HFF-Myc (cell line): ENCODE results near the gene PHF8.

Source experiments
- DNase-seq: peaks from one replicate; pipeline ENCODE4 v3.0.0-alpha.2; 2011; ENCODE audit warnings: low read depth; ENCODE audit errors: extremely low read depth
- H3K4me3 ChIP-seq: replicated peaks from 2 replicates; pipeline ENCODE4 v1.5.1; 2011; ENCODE audit warnings: low read depth, mild to moderate bottlenecking, control low read depth, low read length
- TF ChIP-seq, protein P1 (sequence below): IDR thresholded peaks from 2 replicates; pipeline ENCODE4 v1.5.1; 2012; ENCODE audit warnings: mild to moderate bottlenecking, low read depth, low read length, control low read depth; ENCODE audit errors: missing control alignments

The PHF8 gene

DNA sequence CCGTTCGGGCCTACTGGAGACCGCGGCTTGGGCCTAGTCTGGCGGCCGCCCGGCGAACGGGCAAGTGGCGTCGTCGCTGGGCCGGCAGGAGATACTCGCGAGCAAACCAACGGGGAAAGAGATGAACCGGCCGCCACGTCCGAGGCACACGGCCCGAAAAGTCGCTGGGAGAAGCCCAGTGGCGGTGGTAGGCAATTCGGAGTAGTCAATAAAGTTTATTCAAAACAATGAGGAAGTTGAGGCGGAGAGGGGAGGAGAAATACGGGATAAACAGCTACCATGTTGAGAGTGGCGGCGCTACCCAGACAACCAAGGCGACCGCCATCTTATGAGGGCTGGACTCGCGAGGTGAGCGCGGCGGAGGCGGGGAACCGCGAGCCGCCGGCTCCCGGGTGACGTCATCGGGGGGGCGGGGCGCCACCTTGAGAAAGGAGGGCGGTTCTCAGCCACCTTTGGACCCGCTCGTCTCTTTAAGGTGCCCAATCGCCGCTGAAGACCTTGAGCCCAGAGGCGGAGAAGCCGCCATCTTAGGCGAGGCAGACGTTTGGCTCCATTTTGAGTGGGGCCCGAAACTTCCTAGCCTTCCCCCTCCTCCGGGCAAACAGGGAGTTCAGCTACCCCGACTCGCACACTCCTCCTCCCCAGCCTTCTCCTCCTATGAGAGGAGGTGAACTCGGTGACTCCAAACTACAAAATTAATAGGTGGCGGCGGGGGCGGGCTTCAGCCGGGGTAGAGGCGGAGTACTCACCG is at the start of gene PHF8:
Gene PHF8, minus strand, starts transcription at position 348 of the 751 bp plus-strand sequence. CDS start 1,745 bp downstream, outside the sequence.
- peak; percentile 72 for DNase-seq
- H3K4me3 ChIP-seq = peak within 1 kb of the TSS; percentile 71
- TF ChIP-seq, protein P1, sequence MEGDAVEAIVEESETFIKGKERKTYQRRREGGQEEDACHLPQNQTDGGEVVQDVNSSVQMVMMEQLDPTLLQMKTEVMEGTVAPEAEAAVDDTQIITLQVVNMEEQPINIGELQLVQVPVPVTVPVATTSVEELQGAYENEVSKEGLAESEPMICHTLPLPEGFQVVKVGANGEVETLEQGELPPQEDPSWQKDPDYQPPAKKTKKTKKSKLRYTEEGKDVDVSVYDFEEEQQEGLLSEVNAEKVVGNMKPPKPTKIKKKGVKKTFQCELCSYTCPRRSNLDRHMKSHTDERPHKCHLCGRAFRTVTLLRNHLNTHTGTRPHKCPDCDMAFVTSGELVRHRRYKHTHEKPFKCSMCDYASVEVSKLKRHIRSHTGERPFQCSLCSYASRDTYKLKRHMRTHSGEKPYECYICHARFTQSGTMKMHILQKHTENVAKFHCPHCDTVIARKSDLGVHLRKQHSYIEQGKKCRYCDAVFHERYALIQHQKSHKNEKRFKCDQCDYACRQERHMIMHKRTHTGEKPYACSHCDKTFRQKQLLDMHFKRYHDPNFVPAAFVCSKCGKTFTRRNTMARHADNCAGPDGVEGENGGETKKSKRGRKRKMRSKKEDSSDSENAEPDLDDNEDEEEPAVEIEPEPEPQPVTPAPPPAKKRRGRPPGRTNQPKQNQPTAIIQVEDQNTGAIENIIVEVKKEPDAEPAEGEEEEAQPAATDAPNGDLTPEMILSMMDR = no peak

- no peak for DNase-seq
- no peak overlapping the region for H3K4me3 ChIP-seq
- TF ChIP-seq, protein P1 = no peak
These were observed 49.3 kb upstream of the PHF8 start for GRCh38 chrX:54093571-54093970.

DNA sequence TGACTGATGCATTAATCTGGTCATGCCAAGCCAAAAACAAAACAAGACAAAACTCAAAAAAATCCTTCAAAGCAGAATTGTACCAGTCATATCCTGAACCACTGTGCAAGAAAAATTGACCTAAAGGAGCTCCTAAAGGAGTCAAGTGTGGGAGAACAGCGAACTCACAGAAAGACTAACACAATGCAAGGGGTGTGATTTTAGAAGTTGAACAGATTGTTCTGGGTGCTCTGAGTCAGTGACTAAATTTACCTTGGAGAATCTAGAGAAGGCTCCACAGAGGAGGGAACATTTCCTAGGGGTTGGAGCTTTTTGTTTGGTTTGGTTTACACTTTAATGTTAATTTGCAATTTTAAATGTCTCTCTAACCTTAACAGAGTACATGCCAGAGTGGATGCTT is 48.9 kb upstream of the PHF8 start:
- no peak overlapping the region for H3K4me3 ChIP-seq
- TF ChIP-seq, protein P1 = no peak

GRCh38 chrX:54090880-54091279 is 46.6 kb upstream of the PHF8 start:
- H3K4me3 ChIP-seq = no peak overlapping the region
- no peak for DNase-seq
- TF ChIP-seq, protein P1 = no peak

More for the DNA sequence above, 48.9 kb upstream of the PHF8 start:
- DNase-seq = no peak

DNA sequence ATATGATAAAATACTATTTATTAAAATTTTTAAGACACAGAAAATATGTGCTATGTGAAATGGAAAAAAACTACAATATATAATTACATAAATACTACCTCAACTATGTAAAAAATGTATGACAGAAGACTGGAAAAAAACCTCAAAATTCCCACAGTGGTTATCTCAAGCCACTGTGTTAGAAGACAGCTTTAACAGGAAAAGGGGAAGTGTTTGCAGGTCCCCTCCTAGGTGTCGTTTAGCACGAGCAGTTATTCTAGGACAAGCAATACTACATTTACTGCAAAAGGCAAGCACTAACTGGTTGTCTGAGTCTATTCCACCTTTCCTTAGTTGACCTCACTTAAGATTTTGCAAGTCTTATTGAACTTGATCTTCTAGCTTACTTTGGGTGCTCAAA is 44.9 kb upstream of the PHF8 start:
- no peak for DNase-seq
- no peak overlapping the region for H3K4me3 ChIP-seq
- TF ChIP-seq, protein P1 = no peak

DNA sequence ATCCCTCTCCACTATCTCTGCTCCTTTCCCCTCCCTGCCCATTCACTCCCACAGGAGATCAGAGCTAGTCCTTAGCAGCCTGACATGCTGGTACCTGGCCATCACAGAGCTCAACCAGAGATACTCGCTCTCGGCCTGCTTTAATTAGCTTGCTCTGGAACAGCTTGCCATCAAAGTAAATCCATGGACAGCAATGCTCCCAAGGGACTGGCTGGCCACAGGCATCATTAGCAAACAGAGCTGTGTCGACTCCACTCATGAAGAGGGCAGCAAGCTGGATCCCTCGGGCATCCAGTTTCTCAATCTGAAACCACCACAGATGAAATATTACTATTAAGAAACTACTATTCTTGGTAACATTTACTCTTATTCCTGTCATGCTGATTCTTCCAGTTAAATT is 43.4 kb upstream of the PHF8 start:
- H3K4me3 ChIP-seq = no peak overlapping the region
- DNase-seq = no peak
- TF ChIP-seq, protein P1 = no peak
